ENCODE results near the gene TTC38.
A peak's percentile ranks its signal among the peaks of the same experiment; 100 is the strongest.

TTC38 gene
- total RNA-seq: 19.9 to 26.1 reads per million in 2 donors

- DNase-seq: peak; percentile 51
Measured at GRCh38 chr22:46267431-46268279, at the start of gene TTC38. Gene TTC38, plus strand, starts transcription at chr22:46268008. Its CDS starts 32 bp downstream, at chr22:46268040.

DNA sequence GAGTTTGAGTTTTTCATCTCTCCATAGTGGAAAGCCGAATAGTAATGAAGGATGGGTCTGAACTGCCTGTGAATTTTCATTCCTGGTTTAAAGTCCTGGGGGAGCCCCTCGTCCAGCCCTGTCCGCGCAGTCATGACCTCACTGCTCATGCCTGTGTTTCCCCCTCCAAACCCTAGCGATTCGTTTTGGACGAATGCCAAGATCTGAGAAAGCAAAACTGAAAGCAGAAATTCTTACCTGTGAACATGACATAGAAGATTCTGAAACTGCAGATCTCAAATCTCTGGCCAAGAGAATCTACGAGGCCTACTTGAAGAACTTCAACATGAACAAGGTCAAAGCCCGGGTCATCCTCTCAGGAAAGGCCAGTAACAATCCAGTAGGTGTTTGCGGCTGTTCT lies 48.2 kb upstream of the TTC38 start:
- no peak for DNase-seq

- DNase-seq: no peak
Measured at GRCh38 chr22:46220921-46221320, 46.9 kb upstream of the TTC38 start.

DNA sequence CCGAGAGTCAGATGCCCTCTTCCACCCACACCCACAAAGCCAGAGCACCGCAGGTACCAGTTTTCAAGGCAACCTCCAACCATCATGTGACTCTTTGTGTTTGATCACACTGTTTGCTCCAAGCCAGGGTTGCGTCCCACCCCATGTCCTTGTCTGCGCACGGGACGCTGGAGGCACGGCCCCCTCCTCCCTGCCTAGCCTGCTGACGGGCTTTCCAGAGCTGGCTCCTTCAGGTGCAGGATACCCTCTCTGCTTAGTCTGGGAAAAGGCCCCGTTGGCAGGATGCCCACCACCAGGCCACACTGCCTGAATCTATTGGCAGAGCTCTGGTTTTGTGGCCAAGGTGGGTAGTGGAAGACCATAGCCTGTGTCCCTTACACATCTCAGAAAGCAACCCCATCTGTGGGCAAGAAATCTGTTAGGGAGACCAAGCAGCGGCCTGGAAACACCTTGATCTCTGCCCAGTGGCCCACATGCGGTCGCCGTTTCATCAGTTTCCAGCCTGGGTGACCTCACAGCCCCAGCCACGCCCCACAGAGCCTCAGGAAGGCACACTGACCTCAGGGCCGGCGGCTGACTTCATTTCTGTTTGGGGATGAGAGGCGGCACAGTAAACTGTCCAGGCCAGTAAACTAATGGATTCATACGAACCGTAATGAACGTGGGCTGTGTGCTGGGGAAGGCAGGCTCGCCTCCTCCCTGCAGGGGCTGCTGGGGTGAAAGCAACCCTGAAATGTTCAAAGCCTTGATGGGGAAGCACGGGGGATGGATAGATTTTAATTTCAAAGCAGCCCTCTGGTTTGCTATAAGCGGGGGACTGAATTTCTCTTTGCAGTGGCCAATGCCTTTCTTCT lies 43.5 kb upstream of the TTC38 start:
- no peak for DNase-seq

DNA sequence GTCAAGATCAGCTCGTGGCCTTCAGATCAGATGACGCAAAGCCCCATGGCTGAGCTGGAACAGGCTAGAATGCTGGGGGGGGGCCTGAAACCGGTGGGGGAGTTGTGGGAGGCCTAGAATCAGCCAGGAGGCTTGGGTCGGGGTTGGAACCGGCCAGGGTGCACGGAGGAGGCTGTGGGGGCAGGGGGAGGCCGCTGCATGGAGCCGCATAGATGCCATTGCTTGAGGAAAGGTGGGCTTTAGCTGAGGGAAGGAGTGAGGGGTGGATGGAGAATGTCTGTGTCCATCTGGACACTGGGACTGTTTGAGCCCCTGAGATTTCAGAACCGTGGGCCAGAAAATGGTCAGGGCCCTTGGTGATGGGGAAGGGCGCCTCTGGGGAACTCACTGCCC lies 42.9 kb upstream of the TTC38 start:
- DNase-seq: no peak

DNA sequence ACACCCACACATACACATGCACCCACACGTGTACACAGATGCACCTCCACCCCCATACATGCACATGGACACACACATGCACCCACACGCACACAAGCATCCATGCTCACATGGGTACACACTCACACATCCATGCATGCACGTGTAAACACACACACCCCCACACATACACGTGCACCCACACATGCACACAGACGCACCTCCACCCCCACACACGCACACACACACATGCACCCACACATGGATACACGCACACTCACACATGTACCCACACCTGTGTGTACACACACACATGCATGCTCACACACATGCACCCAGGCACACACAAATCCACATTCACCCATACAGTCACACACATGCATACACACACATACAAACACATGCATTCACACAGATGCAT lies 42.2 kb upstream of the TTC38 start:
- no peak for DNase-seq

GRCh38 chr22:46226577-46226976 lies 41.2 kb upstream of the TTC38 start:
- no peak for DNase-seq

DNA sequence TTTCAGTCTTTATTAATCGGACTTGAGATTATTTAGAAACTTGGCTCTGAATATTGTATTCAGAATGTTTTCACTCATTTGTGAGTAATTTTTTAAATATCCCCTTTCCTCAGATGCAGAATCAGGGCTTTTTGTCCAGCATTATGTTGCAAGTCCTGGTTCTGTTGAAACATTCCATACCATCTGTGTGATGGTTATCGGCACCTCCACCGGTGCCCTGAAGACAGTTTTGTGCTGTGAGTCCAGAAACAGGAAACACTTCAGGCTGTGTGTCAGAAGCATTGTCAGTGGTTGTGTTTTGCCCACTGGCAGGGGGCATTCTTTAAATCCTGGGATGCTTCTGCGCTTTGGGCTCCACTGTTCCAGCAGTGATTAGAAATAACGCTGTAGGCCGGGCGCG lies 38.1 kb upstream of the TTC38 start:
- DNase-seq: no peak

DNA sequence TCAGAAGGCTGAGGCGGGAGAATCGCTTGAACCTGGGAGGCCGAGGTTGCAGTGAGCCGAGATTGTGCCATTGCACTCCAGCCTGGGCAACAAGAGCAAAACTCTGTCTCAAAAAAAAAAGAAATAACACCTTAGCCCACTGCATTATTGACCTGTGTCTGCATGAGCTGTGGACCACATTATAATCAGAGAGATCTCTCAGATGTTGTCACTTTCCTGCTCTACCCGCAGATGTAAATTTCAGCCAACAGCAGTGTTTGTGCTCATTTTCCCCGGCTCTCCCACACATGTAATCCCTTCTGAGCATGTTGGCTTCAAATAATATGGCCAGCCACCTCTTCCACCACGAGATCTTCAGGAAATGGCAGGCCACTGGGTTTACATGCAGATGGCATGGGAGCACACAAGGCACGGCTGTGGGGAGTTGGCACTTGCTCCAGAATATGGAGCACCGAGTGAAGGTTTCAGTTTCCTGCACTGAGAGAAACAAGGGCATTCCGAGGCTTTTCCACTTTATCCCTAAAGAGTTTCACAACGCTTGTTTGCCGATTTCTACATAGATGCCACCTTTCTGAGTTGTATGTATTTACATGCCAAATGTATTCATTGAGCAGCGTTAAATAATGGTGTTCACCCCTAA lies 37.4 kb upstream of the TTC38 start:
- no peak for DNase-seq

DNA sequence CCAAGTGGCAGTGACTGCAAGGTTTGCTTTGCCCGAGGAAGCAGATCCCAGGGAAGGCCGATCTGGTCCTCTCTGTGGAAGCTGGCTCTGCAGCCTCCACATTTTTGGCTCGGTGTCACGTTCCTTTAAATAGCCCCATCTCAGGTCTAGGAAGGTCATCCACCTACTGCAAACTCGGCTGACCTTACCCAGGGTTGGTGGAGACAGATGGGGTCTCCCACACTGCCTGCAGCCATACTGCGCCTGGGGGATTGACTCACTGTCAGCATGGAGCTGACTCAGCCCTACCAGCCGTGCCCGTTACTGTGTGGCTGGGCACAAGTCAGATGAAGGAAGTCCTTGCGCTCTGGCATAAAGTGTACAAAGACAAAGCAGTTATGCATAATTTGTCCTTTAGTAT lies 34.6 kb upstream of the TTC38 start:
- DNase-seq: no peak

DNA sequence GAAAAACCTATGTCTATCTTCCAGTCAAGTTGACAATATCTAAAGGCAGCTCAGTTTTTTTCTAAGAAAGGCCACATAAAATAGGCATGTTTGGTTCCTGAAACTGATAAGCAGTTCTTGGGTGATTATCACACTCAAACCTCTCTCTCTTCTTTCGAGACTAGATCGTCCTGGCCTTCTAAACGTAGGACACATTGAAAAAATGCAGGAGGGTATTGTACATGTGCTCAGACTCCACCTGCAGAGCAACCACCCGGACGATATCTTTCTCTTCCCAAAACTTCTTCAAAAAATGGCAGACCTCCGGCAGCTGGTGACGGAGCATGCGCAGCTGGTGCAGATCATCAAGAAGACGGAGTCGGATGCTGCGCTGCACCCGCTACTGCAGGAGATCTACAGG lies 32.8 kb upstream of the TTC38 start:
- no peak for DNase-seq

DNA sequence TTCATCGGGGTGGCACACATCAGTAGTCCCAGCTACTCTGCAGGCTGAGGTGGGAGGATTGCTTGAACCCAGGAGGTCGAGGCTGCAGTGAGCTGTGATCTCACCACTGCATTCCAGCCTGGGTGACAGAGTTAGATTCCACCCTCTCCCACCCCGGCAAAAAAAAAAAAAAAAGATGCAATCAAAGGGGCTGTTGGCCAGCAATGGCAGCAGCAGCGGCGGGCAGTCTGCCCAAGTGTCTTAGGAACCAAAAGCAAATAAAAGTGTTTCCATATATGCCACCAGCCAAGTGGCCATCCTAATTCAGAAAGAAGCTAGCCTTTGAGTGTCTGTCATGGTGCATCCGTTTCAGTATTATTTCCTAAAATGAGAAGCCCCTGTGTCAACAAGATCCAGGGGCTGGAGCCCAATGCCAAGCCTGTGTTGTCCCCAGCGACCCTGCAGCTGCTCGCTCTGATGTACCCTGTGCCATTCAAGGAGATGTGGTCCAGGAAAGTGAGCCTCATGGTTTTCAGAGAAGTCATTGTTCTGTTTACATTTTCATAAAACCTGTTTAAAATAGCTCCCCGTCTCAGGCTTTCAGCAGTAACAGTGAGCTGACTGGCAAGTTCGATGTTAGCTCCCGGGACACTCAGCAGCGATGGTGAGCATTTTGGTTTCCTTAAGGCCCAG lies 30.2 kb upstream of the TTC38 start:
- no peak for DNase-seq

- no peak for DNase-seq
Measured at GRCh38 chr22:46238541-46238940, 29.3 kb upstream of the TTC38 start.

- no peak for DNase-seq
Measured at GRCh38 chr22:46239261-46240048, 28.4 kb upstream of the TTC38 start.

DNA sequence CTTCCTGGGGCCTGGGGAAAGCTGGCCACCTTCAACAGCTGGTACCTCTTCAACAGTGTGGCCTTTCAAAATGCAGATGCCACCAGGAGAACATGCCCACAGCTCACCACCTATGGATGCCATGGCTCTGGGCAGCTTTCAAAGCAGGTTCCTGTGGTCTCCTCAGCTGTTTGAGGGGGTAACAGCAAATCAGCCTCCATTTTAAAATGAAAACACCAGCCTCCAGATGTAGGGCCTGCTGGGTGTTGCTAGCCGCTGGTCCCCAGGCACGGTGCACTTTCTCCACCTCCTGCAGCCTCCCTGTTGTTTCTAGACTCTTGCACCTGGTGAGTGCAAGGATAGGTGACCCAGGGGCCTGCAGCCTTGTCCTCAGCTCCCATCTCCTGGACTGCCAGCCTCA lies 27.7 kb upstream of the TTC38 start:
- DNase-seq: no peak

DNA sequence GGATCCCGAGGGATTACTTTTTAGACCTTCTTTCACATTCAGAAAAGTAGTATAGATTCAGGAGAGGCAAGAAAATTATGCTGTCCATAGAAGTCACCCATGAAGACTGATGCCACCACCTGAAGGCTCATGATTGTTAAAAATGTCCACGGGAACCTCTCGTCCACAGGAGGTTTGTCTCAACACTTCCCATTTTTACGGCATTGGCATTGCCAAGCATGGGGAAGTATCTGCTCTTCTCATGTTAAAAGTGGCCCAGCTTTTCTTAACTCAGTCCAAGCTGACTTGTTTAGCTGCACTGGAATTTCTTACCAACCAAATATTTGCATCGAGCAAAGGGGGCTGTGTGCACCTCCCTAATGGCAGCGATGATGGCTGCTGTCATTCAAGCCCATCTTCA lies 27.3 kb upstream of the TTC38 start:
- no peak for DNase-seq

GRCh38 chr22:46240907-46241306 lies 26.9 kb upstream of the TTC38 start:
- no peak for DNase-seq

DNA sequence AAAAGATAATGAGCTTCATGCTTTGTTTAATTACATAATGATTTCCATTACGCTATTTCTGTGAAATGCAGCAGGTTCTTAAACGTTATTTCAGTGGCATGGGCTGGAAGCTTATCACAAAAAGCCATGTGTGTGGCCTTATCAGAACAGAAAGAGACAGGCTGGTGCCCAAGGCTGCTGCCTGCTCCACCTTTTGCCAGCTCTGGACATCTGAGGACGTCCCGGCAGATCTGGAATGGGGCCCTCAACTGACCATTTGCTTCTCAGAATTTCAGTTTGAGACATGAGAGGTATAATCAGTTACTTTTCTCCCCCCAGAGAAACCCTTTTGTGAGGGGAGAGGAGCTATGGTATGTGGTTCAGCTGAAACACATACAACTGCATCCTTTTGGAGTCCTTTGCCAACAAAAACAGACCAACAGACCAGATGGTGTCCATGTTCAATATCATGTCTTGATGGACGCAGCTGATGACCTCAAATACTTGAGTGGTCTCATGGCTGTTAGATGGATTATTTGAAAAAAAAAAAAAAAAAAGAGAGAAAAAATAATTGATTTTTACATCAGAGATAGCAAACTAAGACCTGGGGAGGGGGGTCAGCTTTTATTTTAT lies 26.3 kb upstream of the TTC38 start:
- no peak for DNase-seq

GRCh38 chr22:46242076-46242475 lies 25.7 kb upstream of the TTC38 start:
- DNase-seq: no peak

DNA sequence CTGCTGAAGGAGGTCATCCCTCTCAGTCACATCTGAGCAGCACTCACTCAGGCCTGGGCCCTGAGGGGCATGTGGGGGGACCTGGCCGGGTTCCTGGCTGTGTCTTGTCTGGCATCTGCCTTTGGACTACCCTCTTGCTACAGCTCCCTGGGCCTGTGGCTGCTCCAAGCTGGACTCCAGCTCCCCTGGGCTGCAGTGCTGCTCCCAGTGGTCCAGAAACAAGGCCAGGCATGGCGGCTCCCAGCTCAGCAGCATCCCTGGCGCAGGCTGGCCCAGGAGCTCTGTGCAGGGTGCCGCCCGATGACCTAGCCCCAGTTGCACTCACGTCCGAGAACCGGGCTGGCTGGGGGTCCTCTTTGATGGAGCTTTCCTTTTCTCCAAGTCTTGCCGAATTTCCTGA lies 23.0 kb upstream of the TTC38 start:
- DNase-seq: no peak

DNA sequence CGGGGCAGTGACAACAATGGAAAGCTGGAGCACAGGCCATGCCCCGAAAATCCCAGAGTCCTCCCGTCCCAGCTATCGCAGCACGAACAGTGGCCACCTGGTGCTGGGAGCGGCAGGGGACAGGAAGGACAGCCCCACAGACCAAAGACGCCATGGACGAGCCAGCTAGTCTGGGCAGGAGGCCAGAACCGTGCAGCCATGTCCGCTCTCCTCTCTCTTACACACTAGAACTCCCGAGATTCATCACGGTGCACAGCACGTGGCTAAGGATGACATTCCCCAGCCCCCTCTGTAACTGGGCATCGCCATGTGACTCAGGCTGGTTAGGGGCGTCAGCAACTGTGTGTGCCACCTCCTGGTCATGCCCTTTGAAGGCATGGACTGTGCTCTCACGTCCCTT lies 22.3 kb upstream of the TTC38 start:
- no peak for DNase-seq

- no peak for DNase-seq
Measured at GRCh38 chr22:46246178-46246577, 21.6 kb upstream of the TTC38 start.

Measured in activated gamma-delta T cell (primary cell).